Dermis blood vessel endothelial cell (primary cell): ENCODE data around the gene RNASEH2A. TPM values are rescaled to one million over a fixed set of nuclear protein-coding genes. Genes with fewer than 3 reads are reported as not detected.

Source experiments
- DNase-seq: peaks from one replicate; pipeline ENCODE4 v3.0.0; 2010
- total RNA-seq: library from RNA; depleted of rRNA; stranded (reverse); fragments of >200 nt; gene quantifications from 2 replicates; pipeline ENCODE4 v1.2.3, GENCODE V29; 2014

RNASEH2A gene
- total RNA-seq, 1 donor from 2014 or later = 19.6 TPM

GRCh38 chr19:12783291-12783848 lies 23.0 kb upstream of the RNASEH2A start:
- DNase-seq = no peak

GRCh38 chr19:12783849-12784393 lies 22.5 kb upstream of the RNASEH2A start:
- no peak for DNase-seq

- DNase-seq = no peak
Measured at GRCh38 chr19:12784394-12784870, 22.0 kb upstream of the RNASEH2A start.

- no peak for DNase-seq
Measured at GRCh38 chr19:12784871-12785430, 21.4 kb upstream of the RNASEH2A start.

- DNase-seq = no peak
Measured at GRCh38 chr19:12785431-12786031, 20.9 kb upstream of the RNASEH2A start.

- no peak for DNase-seq
Measured at GRCh38 chr19:12786141-12786870, 20.1 kb upstream of the RNASEH2A start.

- DNase-seq = no peak
Measured at GRCh38 chr19:12786952-12787351, 19.4 kb upstream of the RNASEH2A start.

- no peak for DNase-seq
Measured at GRCh38 chr19:12787458-12787857, 18.9 kb upstream of the RNASEH2A start.

- no peak for DNase-seq
Measured at GRCh38 chr19:12788042-12788681, 18.2 kb upstream of the RNASEH2A start.

- peak; percentile 82 for DNase-seq
Measured at GRCh38 chr19:12788682-12789097, 17.7 kb upstream of the RNASEH2A start.

- no peak for DNase-seq
Measured at GRCh38 chr19:12789098-12789903, 17.1 kb upstream of the RNASEH2A start.

- peak; percentile 96 for DNase-seq
Measured at GRCh38 chr19:12789904-12790619, 16.3 kb upstream of the RNASEH2A start.

- DNase-seq = no peak
Measured at GRCh38 chr19:12790628-12791344, 15.6 kb upstream of the RNASEH2A start.

- peak; percentile 99 for DNase-seq
Measured at GRCh38 chr19:12791345-12792050, 14.9 kb upstream of the RNASEH2A start, which contains the start of gene JUNB. Gene JUNB, plus strand, starts transcription at chr19:12791486. Its CDS starts 286 bp downstream, at chr19:12791772.

- DNase-seq = peak; percentile 65
Measured at GRCh38 chr19:12792051-12792852, 14.1 kb upstream of the RNASEH2A start.

- no peak for DNase-seq
Measured at GRCh38 chr19:12792853-12793289, 13.5 kb upstream of the RNASEH2A start.

GRCh38 chr19:12793290-12794195 lies 12.8 kb upstream of the RNASEH2A start:
- DNase-seq = peak; percentile 96
